ENCODE data around the gene CELF3.

CELF3 gene

GRCh38 chr1:151706464-151707415 lies 9.9 kb downstream of the CELF3 start:
- TF ChIP-seq CTCF (IDR thresholded peaks at IDR 0.05; ENCODE audit: insufficient read depth, low read length) (no peak), REST (IDR thresholded peaks at IDR 0.05; ENCODE audit: insufficient replicate concordance, low read depth) (no peak), POLR2AphosphoS5 (IDR thresholded peaks at IDR 0.05; ENCODE audit: low read depth) (no peak), GABPA (IDR thresholded peaks at IDR 0.05; ENCODE audit: low read depth) (no peak), SPI1 (IDR thresholded peaks at IDR 0.05; ENCODE audit: borderline replicate concordance, low read depth) (no peak)
- no peak overlapping the region for H3K27ac ChIP-seq (replicated peaks)
- no peak for DNase-seq (ENCODE audit: low read depth in 1 of 2, low spot score in 1 of 2)
- H3K4me3 ChIP-seq (replicated peaks; ENCODE audit: insufficient read depth, low read length): no peak overlapping the region
- H3K27me3 ChIP-seq (ENCODE audit: insufficient read depth, poor library complexity, severe bottlenecking): no peaks in the 10 kb centered on the region

- H3K27me3 ChIP-seq (ENCODE audit: insufficient read depth, poor library complexity, severe bottlenecking): no peaks in the 10 kb centered on the region
- DNase-seq (ENCODE audit: low read depth in 1 of 2, low spot score in 1 of 2): no peak
- H3K27ac ChIP-seq (replicated peaks): no peak overlapping the region
- H3K4me3 ChIP-seq (replicated peaks; ENCODE audit: insufficient read depth, low read length): no peak overlapping the region
- no peak for TF ChIP-seq GABPA (IDR thresholded peaks at IDR 0.05; ENCODE audit: low read depth)
- no peak for TF ChIP-seq POLR2AphosphoS5 (IDR thresholded peaks at IDR 0.05; ENCODE audit: low read depth)
- TF ChIP-seq SPI1 (IDR thresholded peaks at IDR 0.05; ENCODE audit: borderline replicate concordance, low read depth): no peak
- no peak for TF ChIP-seq CTCF (IDR thresholded peaks at IDR 0.05; ENCODE audit: insufficient read depth, low read length)
- no peak for TF ChIP-seq REST (IDR thresholded peaks at IDR 0.05; ENCODE audit: insufficient replicate concordance, low read depth)
These were observed 10.7 kb downstream of the CELF3 start for GRCh38 chr1:151705753-151706463.

- DNase-seq (ENCODE audit: low read depth in 1 of 2, low spot score in 1 of 2): no peak
- Histone ChIP-seq H3K4me3 (replicated peaks; ENCODE audit: insufficient read depth, low read length) (no peak overlapping the region), H3K27me3 (ENCODE audit: insufficient read depth, poor library complexity, severe bottlenecking) (no peaks in the 10 kb centered on the region), H3K27ac (replicated peaks) (no peak overlapping the region)
- TF ChIP-seq GABPA (IDR thresholded peaks at IDR 0.05; ENCODE audit: low read depth): no peak
- no peak for TF ChIP-seq REST (IDR thresholded peaks at IDR 0.05; ENCODE audit: insufficient replicate concordance, low read depth)
- TF ChIP-seq CTCF (IDR thresholded peaks at IDR 0.05; ENCODE audit: insufficient read depth, low read length): no peak
- no peak for TF ChIP-seq POLR2AphosphoS5 (IDR thresholded peaks at IDR 0.05; ENCODE audit: low read depth)
- TF ChIP-seq SPI1 (IDR thresholded peaks at IDR 0.05; ENCODE audit: borderline replicate concordance, low read depth): no peak
These were observed 11.5 kb downstream of the CELF3 start for GRCh38 chr1:151705146-151705545.

All from HL-60 (cell line).